Keratinocyte (primary cell): Measurements from ENCODE around the gene PPHLN1. TPM values are rescaled to one million over a fixed set of nuclear protein-coding genes. Genes with fewer than 3 reads are reported as not detected.

Experiments used
- DNase-seq: peaks from one replicate; pipeline ENCODE4 v3.0.0-alpha.2; 2011; ENCODE audit warnings: low read depth, missing footprints, low spot score
- FAIRE-seq: peaks from 2 replicates; lab custom pipeline; 2011; peaks lifted over from hg19 to GRCh38; lab: Jason Lieb, UNC
- H2AFZ ChIP-seq: 2 replicates; pipeline ENCODE4 v1.6.0; 2012; ENCODE audit warnings: low read length, control low read depth, inconsistent platforms; ENCODE audit not compliant: control insufficient read depth
- H3K27ac ChIP-seq: 2 replicates; pipeline ENCODE4 v1.5.1; 2011; ENCODE audit warnings: low read length; ENCODE audit not compliant: control insufficient read depth, insufficient read depth
- H3K27me3 ChIP-seq: 3 replicates; pipeline ENCODE4 v1.6.0; 2011; ENCODE audit warnings: low read length; ENCODE audit not compliant: control insufficient read depth, insufficient read depth; ENCODE audit errors: extremely low read depth
- H3K36me3 ChIP-seq, 2 experiments: 2 replicates in 1 of 2; 3 replicates in 1 of 2; pipeline ENCODE4 v1.5.1; 2011; ENCODE audit warnings: low read length in 2 of 2, mild to moderate bottlenecking in 1 of 2; ENCODE audit not compliant: control insufficient read depth in 2 of 2, insufficient read depth in 2 of 2; ENCODE audit errors: extremely low read depth in 1 of 2
- H3K4me1 ChIP-seq: 3 replicates; pipeline ENCODE4 v1.5.1; 2011; ENCODE audit warnings: low read length; ENCODE audit not compliant: control insufficient read depth, insufficient read depth; ENCODE audit errors: extremely low read depth
- H3K4me2 ChIP-seq: 3 replicates; pipeline ENCODE4 v1.6.0; 2011; ENCODE audit warnings: low read depth, low read length; ENCODE audit not compliant: control insufficient read depth, insufficient read depth; ENCODE audit errors: extremely low read depth
- H3K4me3 ChIP-seq, 3 experiments: fragments of 200-600 bp in 1 of 3; sonication (generic) in 1 of 3; 2 replicates in 2 of 3; 3 replicates in 1 of 3; pipeline ENCODE4 v1.5.1; 2011 to 2016; ENCODE audit warnings: low read length in 3 of 3, mild to moderate bottlenecking in 3 of 3, control low read depth in 2 of 3, inconsistent platforms in 1 of 3, low read depth in 1 of 3, mixed read lengths in 1 of 3, mixed run types in 1 of 3, moderate library complexity in 1 of 3; ENCODE audit not compliant: control insufficient read depth in 2 of 3, insufficient read depth in 2 of 3; ENCODE audit errors: extremely low read depth in 1 of 3
- H3K79me2 ChIP-seq: 2 replicates; pipeline ENCODE4 v1.6.0; 2012; ENCODE audit warnings: low read length; ENCODE audit not compliant: control insufficient read depth, insufficient read depth
- H3K9ac ChIP-seq: 3 replicates; pipeline ENCODE4 v1.6.0; 2011; ENCODE audit warnings: low read length; ENCODE audit not compliant: control insufficient read depth, insufficient read depth; ENCODE audit errors: extremely low read depth
- H3K9me1 ChIP-seq: 3 replicates; pipeline ENCODE4 v1.6.0; 2011; ENCODE audit warnings: low read length; ENCODE audit not compliant: control insufficient read depth, insufficient read depth; ENCODE audit errors: extremely low read depth
- H3K9me3 ChIP-seq: 2 replicates; pipeline ENCODE4 v1.5.1; 2012; ENCODE audit warnings: low read depth, low read length; ENCODE audit not compliant: control insufficient read depth
- H4K20me1 ChIP-seq: 3 replicates; pipeline ENCODE4 v1.6.0; 2011; ENCODE audit warnings: low read length; ENCODE audit not compliant: control insufficient read depth, insufficient read depth; ENCODE audit errors: extremely low read depth
- CTCF ChIP-seq, 3 experiments: IDR thresholded peaks in 1 of 3; conservative IDR thresholded peaks in 1 of 3; optimal IDR thresholded peaks in 1 of 3; 2 replicates in 2 of 3; 3 replicates in 1 of 3; pipeline versions ENCODE3 to v1.5.1; 2011; ENCODE audit warnings: low read length in 3 of 3, mild to moderate bottlenecking in 3 of 3, moderate library complexity in 2 of 3, control low read depth in 1 of 3, inconsistent platforms in 1 of 3; ENCODE audit not compliant: insufficient read depth in 2 of 3; ENCODE audit errors: extremely low read depth in 1 of 3
- EZH2 ChIP-seq: IDR thresholded peaks from one replicate; pipeline ENCODE4 v1.6.1; 2012; ENCODE audit warnings: inconsistent platforms, mild to moderate bottlenecking, low read length, moderate library complexity
- dilution Hi-C: fragments of 300-500 bp; cut with MboI; formaldehyde crosslinking; loops from one replicate; pipeline ENCODE4 v1.7.0; 2020; ENCODE audit warnings: low sequenced_read_pairs; ENCODE audit not compliant: extremely low pct_ligation_motif_present
- polyA plus RNA-seq, 5 experiments: library from polyadenylated mRNA; depleted of rRNA in 3 of 5; stranded (reverse) in 3 of 5; stranded (forward) in 1 of 5; unstranded in 1 of 5; fragments of >200 nt; gene quantifications; 1 replicate in 1 of 5; 2 replicates in 3 of 5; 3 replicates in 1 of 5; pipeline versions ENCODE4 v1.2.1 to v1.2.3, GENCODE V29; 2011 to 2012; ENCODE audit warnings: missing spikeins in 2 of 5, low read depth in 1 of 5, low replicate concordance in 1 of 5

PPHLN1 gene
- polyA plus RNA-seq, 1 donor (not counting 4 experiments of a cell fraction or from before 2014, with no cell fraction given): 95.5 TPM

DNA sequence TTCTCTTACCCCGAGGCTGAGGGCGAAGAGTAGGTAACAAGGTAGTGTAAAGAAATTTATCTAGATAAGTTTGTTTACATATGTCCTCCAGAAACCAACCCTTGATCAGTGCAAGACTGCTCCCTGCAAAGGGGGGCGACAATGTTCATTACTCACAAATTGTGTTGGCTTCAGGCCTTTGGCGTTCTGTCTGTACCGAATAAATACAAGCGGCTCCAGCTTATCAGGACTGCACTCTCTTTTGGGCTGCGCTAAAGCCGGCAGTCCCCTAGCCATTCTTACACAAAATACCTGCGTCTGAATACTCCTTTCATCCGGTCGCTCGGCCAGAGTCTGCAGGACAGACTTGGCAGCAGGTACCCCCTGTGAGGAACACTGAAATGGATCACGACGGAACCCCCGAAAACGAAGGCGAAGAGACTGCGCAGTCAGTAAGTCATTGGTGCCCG, 116.4 kb downstream of the PPHLN1 start:
- Histone ChIP-seq H3K79me2 (no peaks in the 10 kb centered on the region), H3K4me2 (no peak overlapping the region), H2AFZ (no peak overlapping the region), H3K36me3 (peaks cover 4 to 11% of the 10 kb centered on the region in 2 experiments), H3K27ac (no peak overlapping the region), H3K27me3 (no peaks in the 10 kb centered on the region), H3K9me3 (no peaks in the 10 kb centered on the region), H3K9me1 (no peaks in the 10 kb centered on the region), H3K4me3 (no peak overlapping the region), H3K9ac (no peak overlapping the region), H4K20me1 (no peaks in the 10 kb centered on the region), H3K4me1 (no peaks in the 10 kb centered on the region)
- TF ChIP-seq CTCF (optimal IDR thresholded peaks at IDR 0.05 in 1 of 3, IDR thresholded peaks at IDR 0.05 in 1 of 3, conservative IDR thresholded peaks at IDR 0.05 in 1 of 3; ENCODE audit: extremely low read depth in 1 of 3, insufficient read depth in 2 of 3, low read length in 3 of 3) (no peak), EZH2 (no peak)
- dilution Hi-C loops: no loop called here
- no peak for DNase-seq
- FAIRE-seq: no peak

- TF ChIP-seq CTCF (optimal IDR thresholded peaks at IDR 0.05 in 1 of 3, IDR thresholded peaks at IDR 0.05 in 1 of 3, conservative IDR thresholded peaks at IDR 0.05 in 1 of 3; ENCODE audit: extremely low read depth in 1 of 3, insufficient read depth in 2 of 3, low read length in 3 of 3) (no peak), EZH2 (no peak)
- no peaks in the 10 kb centered on the region for H3K79me2 ChIP-seq
- H3K36me3 ChIP-seq: peaks cover 4 to 11% of the 10 kb centered on the region in 2 experiments
- H2AFZ ChIP-seq: no peak overlapping the region
- no peak overlapping the region for H3K27ac ChIP-seq
- no peaks in the 10 kb centered on the region for H3K9me1 ChIP-seq
- H4K20me1 ChIP-seq: no peaks in the 10 kb centered on the region
- dilution Hi-C loops: no loop called here
- DNase-seq (no peak), FAIRE-seq (no peak)
- no peak overlapping the region for H3K4me3 ChIP-seq
- H3K27me3 ChIP-seq: no peaks in the 10 kb centered on the region
- H3K9ac ChIP-seq: no peak overlapping the region
- H3K4me1 ChIP-seq: no peaks in the 10 kb centered on the region
- no peak overlapping the region for H3K4me2 ChIP-seq
- H3K9me3 ChIP-seq: no peaks in the 10 kb centered on the region
Observed at GRCh38 chr12:42442888-42443287, 116.9 kb downstream of the PPHLN1 start.
